C4-2B (cell line): Measurements from ENCODE around the gene C1QTNF9.

ENCODE experiments used
- CTCF ChIP-seq: fragments of 450-650 bp; conservative IDR thresholded peaks from 2 replicates; pipeline ENCODE4 v1.5.1; 2017; ENCODE audit warnings: mild to moderate bottlenecking
- ZFX ChIP-seq: fragments of 450-650 bp; IDR thresholded peaks from 2 replicates; pipeline ENCODE4 v1.6.1; 2017

- TF ChIP-seq CTCF: no peak
- no peak for TF ChIP-seq ZFX
Observed at GRCh38 chr13:24273926-24274325, 35.5 kb upstream of the C1QTNF9 start.
